HepG2 (cell line): Measurements from ENCODE around the gene ADM. TPM values are rescaled to one million over a fixed set of nuclear protein-coding genes. Genes with fewer than 3 reads are reported as not detected.

Experiments
- ATAC-seq: fragments of 200-7000 bp; cut with Tn5 transposase; 3 replicates; pipeline ENCODE4 v1.9.1; 2020; ENCODE audit warnings: mild to moderate bottlenecking, moderate library complexity
- BruUV-seq: library from RNA; stranded (reverse); fragments of 400-500 nt; replicated peaks from 2 replicates; lab custom pipeline; 2021; lab: Mats Ljungman, UMichigan
- CTCF ChIA-PET: fragments of 300-600 bp; formaldehyde crosslinking; extraction: SDS; loops from one replicate; lab custom pipeline; 2021; ENCODE audit warnings: low total read pairs, inconsistent platforms, low intra/inter-chr PET ratio; lab: Yijun Ruan, JAX
- POLR2A ChIA-PET: fragments of 350-600 bp; sonication (Branson Sonifier 250); formaldehyde crosslinking; loops from one replicate; lab custom pipeline; 2020; ENCODE audit warnings: antibody characterized with exemption, inconsistent platforms; lab: Yijun Ruan, JAX
- DNase-seq: peaks from one replicate; pipeline ENCODE4 v3.0.0-alpha.2; 2015; ENCODE audit warnings: low spot score
- FAIRE-seq: peaks from 3 replicates; lab custom pipeline; 2011; peaks lifted over from hg19 to GRCh38; lab: Jason Lieb, UNC
- H2AFZ ChIP-seq: one replicate; pipeline ENCODE4 v1.6.1; 2011; ENCODE audit warnings: low read length, inconsistent platforms
- H3K27ac ChIP-seq: fragments of 300-600 bp; 3 replicates; pipeline ENCODE4 v1.8.0; 2011; ENCODE audit warnings: mixed run types, mild to moderate bottlenecking, mixed read lengths, low read length, inconsistent platforms; ENCODE audit not compliant: insufficient read depth; ENCODE audit errors: extremely low read length
- H3K27me3 ChIP-seq, 2 experiments: fragments of 200-600 bp in 1 of 2; 2 replicates in 1 of 2; 3 replicates in 1 of 2; pipeline versions ENCODE4 v1.6.0 to v1.8.0; 2011; ENCODE audit warnings: low read length in 2 of 2, mild to moderate bottlenecking in 2 of 2, moderate library complexity in 2 of 2, inconsistent platforms in 1 of 2; ENCODE audit not compliant: insufficient read depth in 2 of 2, control insufficient read depth in 1 of 2
- H3K36me3 ChIP-seq, 2 experiments: fragments of 200-600 bp in 1 of 2; replicated peaks in 1 of 2; 2 replicates in 1 of 2; 3 replicates in 1 of 2; pipeline versions ENCODE4 v1.5.1 to v1.8.0; 2011; ENCODE audit warnings: low read length in 2 of 2, inconsistent platforms in 1 of 2; ENCODE audit not compliant: insufficient read depth in 2 of 2, control insufficient read depth in 1 of 2
- H3K4me1 ChIP-seq: 2 replicates; pipeline ENCODE4 v1.5.1; 2012; ENCODE audit warnings: low read length, inconsistent platforms; ENCODE audit not compliant: insufficient read depth
- H3K4me2 ChIP-seq: 2 replicates; pipeline ENCODE4 v1.6.0; 2011; ENCODE audit warnings: low read depth, low read length, inconsistent platforms
- H3K4me3 ChIP-seq, 3 experiments: fragments of 200-600 bp in 1 of 3; sonication (generic), shearing (Covaris generic) in 1 of 3; replicated peaks in 1 of 3; 2 replicates each; pipeline ENCODE4 v1.5.1; 2011 to 2016; ENCODE audit warnings: low read length in 3 of 3, inconsistent platforms in 2 of 3, low read depth in 2 of 3, mild to moderate bottlenecking in 2 of 3, control low read depth in 1 of 3, mixed read lengths in 1 of 3; ENCODE audit not compliant: insufficient read depth in 1 of 3
- H3K79me2 ChIP-seq: one replicate; pipeline ENCODE4 v1.6.1; 2011; ENCODE audit warnings: low read length, inconsistent platforms; ENCODE audit not compliant: insufficient read depth
- H3K9ac ChIP-seq: 2 replicates; pipeline ENCODE4 v1.6.0; 2011; ENCODE audit warnings: mild to moderate bottlenecking, low read depth, low read length, inconsistent platforms; ENCODE audit not compliant: insufficient read depth
- H3K9me3 ChIP-seq: 2 replicates; pipeline ENCODE4 v1.5.1; 2012; ENCODE audit warnings: mild to moderate bottlenecking, low read length
- H4K20me1 ChIP-seq: 2 replicates; pipeline ENCODE4 v1.6.0; 2011; ENCODE audit warnings: inconsistent platforms, mild to moderate bottlenecking, low read length, moderate library complexity; ENCODE audit not compliant: insufficient read depth
- AGO2 ChIP-seq: fragments of 200-400 bp; formaldehyde crosslinking; optimal IDR thresholded peaks from 2 replicates; pipeline ENCODE3; 2017; ENCODE audit warnings: mild to moderate bottlenecking, low read depth, low read length, moderate library complexity
- ATAD3A ChIP-seq: sonication (generic); formaldehyde crosslinking; IDR thresholded peaks from 2 replicates; pipeline ENCODE4 v1.4.0; 2020; ENCODE audit warnings: missing genetic modification reagents
- FOXP4 ChIP-seq: sonication (generic); formaldehyde crosslinking; IDR thresholded peaks from 2 replicates; pipeline ENCODE4 v1.4.0; 2020; ENCODE audit warnings: missing genetic modification reagents
- KAT8 ChIP-seq: IDR thresholded peaks from 2 replicates; pipeline ENCODE4 v1.6.1; 2016; ENCODE audit warnings: missing genetic modification reagents, missing compliant biosample characterization
- KLF11 ChIP-seq: IDR thresholded peaks from 2 replicates; pipeline ENCODE4 v1.6.1; 2016; ENCODE audit warnings: missing compliant biosample characterization
- ONECUT2 ChIP-seq: sonication (generic); formaldehyde crosslinking; IDR thresholded peaks from 2 replicates; pipeline ENCODE4 v1.4.0; 2020; ENCODE audit warnings: missing genetic modification reagents
- SMARCE1 ChIP-seq: fragments of 450-650 bp; IDR thresholded peaks from 2 replicates; pipeline ENCODE4 v1.6.1; 2017; ENCODE audit warnings: borderline replicate concordance
- ZBTB8A ChIP-seq: sonication (generic); formaldehyde crosslinking; IDR thresholded peaks from 2 replicates; pipeline ENCODE4 v1.4.0; 2020; ENCODE audit warnings: mild to moderate bottlenecking, low read depth, missing genetic modification reagents, borderline replicate concordance
- ZNF143 ChIP-seq: sonication (generic); formaldehyde crosslinking; IDR thresholded peaks from 2 replicates; pipeline ENCODE4 v1.4.0; 2020; ENCODE audit warnings: missing genetic modification reagents
- ZNF160 ChIP-seq: sonication (generic); formaldehyde crosslinking; IDR thresholded peaks from 2 replicates; pipeline ENCODE4 v1.8.0; 2022; ENCODE audit warnings: mild to moderate bottlenecking, inconsistent platforms, missing genetic modification reagents
- ZNF20 ChIP-seq: sonication (generic); formaldehyde crosslinking; IDR thresholded peaks from 2 replicates; pipeline ENCODE4 v1.4.0; 2020; ENCODE audit warnings: mild to moderate bottlenecking, moderate library complexity, missing genetic modification reagents
- ZNF543 ChIP-seq: sonication (generic); formaldehyde crosslinking; IDR thresholded peaks from 2 replicates; pipeline ENCODE4 v1.4.0; 2020; ENCODE audit warnings: mild to moderate bottlenecking, missing genetic modification reagents
- ZNF563 ChIP-seq: sonication (generic); formaldehyde crosslinking; IDR thresholded peaks from 2 replicates; pipeline ENCODE4 v1.8.0; 2022; ENCODE audit warnings: mild to moderate bottlenecking, moderate library complexity, missing genetic modification reagents
- WGBS: methylation state at CpG from one replicate; pipeline ENCODE4 v1.1.6; 2017; ENCODE audit warnings: low lambda C conversion rate; 5-methylcytosine and 5-hydroxymethylcytosine counted together
- in situ Hi-C: cut with HindIII; loops from 2 replicates; pipeline ENCODE4 v1.10.0; 2017; ENCODE audit warnings: low pct_unique_long_range_greater_than_20kb; ENCODE audit not compliant: extremely low pct_ligation_motif_present
- intact Hi-C: fragments of 100-400 bp; cut with micrococcal nuclease; formaldehyde crosslinking; loops from one replicate; pipeline ENCODE4 v1.10.0; 2022; ENCODE audit not compliant: unreplicated experiment
- polyA plus RNA-seq, 8 experiments: library from polyadenylated mRNA; depleted of rRNA in 3 of 8; stranded (reverse) in 7 of 8; unstranded in 1 of 8; fragments of >200 nt; fragmentation: Illumina TruSeq in 4 of 8; extraction: Trizol in 4 of 8; gene quantifications; 2 replicates each; pipeline versions ENCODE4 v1.2.1 to v1.2.3, GENCODE V29; 2011 to 2016; ENCODE audit warnings: low read depth in 4 of 8, missing spikeins in 1 of 8, mixed read lengths in 1 of 8; ENCODE audit not compliant: insufficient read depth in 1 of 8
- total RNA-seq, 5 experiments: library from RNA; depleted of rRNA; stranded (reverse); fragments of >200 nt; fragmentation: Illumina TruSeq; extraction: Trizol; gene quantifications; 2 replicates each; pipeline ENCODE4 v1.2.3, GENCODE V29; 2016; ENCODE audit warnings: low read depth in 1 of 5
- TF ChIP-seq, protein P1 (sequence below): sonication (generic); formaldehyde crosslinking; IDR thresholded peaks from 2 replicates; pipeline ENCODE4 v1.4.0; 2020; ENCODE audit warnings: missing genetic modification reagents

The ADM gene
- total and polyA plus RNA-seq, 2 of the 13 experiments (the other 11 are each of a cell fraction or from before 2014, with no cell fraction given) = 10.7 to 26.1 TPM

DNA sequence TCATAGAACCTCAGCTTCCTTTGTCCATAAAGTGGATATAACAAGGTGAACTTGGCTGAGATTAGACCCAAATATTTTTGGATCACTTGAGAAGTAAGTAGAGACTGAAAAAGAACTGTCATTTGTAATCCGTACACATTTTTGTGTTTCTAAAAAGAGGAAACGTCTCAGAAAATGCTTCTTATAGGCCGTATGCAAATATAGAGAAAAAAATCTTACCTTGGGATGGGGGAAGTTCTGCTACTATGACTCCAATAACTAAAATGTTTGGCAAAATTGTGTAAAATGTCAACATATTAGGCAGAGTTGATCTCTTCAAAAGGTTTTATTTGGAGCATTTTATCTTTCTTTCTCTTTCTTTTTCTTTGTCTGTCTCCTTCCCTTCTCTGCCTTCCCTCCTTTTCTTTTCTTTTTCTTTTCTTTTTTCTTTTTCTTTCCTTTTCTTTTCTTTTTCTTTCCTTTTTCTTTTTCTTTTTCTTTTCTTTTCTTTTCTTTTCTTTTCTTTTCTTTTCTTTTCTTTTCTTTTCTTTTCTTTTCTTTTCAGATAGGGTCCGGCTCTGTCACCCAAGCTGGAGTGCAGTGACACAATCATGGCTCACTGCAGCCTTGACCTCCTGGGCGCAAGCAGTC is 48.2 kb downstream of the ADM start:
- Histone ChIP-seq H3K4me1 (peaks cover 48% of the 10 kb centered on the region), H3K36me3 (no peaks in the 10 kb centered on the region), H3K4me2 (no peak overlapping the region), H4K20me1 (no peaks in the 10 kb centered on the region), H3K9me3 (no peaks in the 10 kb centered on the region), H3K27me3 (0 out of 5 replicates have a peak, but pooled peaks cover 0 to under 1% of the 10 kb centered on the region in 2 experiments), H2AFZ (no peak overlapping the region), H3K4me3 (no peak overlapping the region), H3K27ac (no peak overlapping the region), H3K9ac (no peak overlapping the region), H3K79me2 (no peaks in the 10 kb centered on the region)
- ChIA-PET POLR2A (interaction anchor here (1.4 to 4.3 kb wide), 5 partner anchors 26 to 64 kb away, joined by 3 to 47 read pairs (median 13); partner anchors contain the start of gene ADM), CTCF (no interaction called here)
- ATAC-seq (no peak), DNase-seq (no peak), FAIRE-seq (no peak)
- intact Hi-C loops (no loop called here), in situ Hi-C loops (no loop called here)
- TF ChIP-seq ZNF160 (CRISPR knock-in tag) = no peak
- TF ChIP-seq, protein P1, sequence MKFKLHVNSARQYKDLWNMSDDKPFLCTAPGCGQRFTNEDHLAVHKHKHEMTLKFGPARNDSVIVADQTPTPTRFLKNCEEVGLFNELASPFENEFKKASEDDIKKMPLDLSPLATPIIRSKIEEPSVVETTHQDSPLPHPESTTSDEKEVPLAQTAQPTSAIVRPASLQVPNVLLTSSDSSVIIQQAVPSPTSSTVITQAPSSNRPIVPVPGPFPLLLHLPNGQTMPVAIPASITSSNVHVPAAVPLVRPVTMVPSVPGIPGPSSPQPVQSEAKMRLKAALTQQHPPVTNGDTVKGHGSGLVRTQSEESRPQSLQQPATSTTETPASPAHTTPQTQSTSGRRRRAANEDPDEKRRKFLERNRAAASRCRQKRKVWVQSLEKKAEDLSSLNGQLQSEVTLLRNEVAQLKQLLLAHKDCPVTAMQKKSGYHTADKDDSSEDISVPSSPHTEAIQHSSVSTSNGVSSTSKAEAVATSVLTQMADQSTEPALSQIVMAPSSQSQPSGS (CRISPR knock-in tag) = no peak
- no peak for TF ChIP-seq SMARCE1
- TF ChIP-seq ZNF543 (CRISPR knock-in tag) = no peak
- no peak for TF ChIP-seq ATAD3A (CRISPR knock-in tag)
- no peak for TF ChIP-seq ZNF143
- no peak for TF ChIP-seq KAT8 (CRISPR knock-in tag)
- TF ChIP-seq FOXP4 (CRISPR knock-in tag) = no peak
- no peak for TF ChIP-seq ONECUT2 (CRISPR knock-in tag)
- TF ChIP-seq ZBTB8A (CRISPR knock-in tag) = no peak
- TF ChIP-seq ZNF563 = no peak
- TF ChIP-seq AGO2 = no peak
- TF ChIP-seq ZNF20 (CRISPR knock-in tag) = no peak
- no peak for TF ChIP-seq KLF11
- no TSS peak for BruUV-seq
- 91% methylated on average over 5 of the region's 5 CpGs for WGBS
